RWPE2 (cell line): ENCODE measurements around the gene EFCC1.

ENCODE experiments used
- ATAC-seq: fragments of 200-7000 bp; cut with Tn5 transposase; 3 replicates; pipeline ENCODE4 v1.9.1; 2021; ENCODE audit warnings: low read depth
- DNase-seq: peaks from one replicate; pipeline ENCODE4 v3.0.0-alpha.2; 2020; ENCODE audit warnings: low spot score
- H3K27ac ChIP-seq: fragments of 450-650 bp; 2 replicates; pipeline ENCODE4 v1.5.1; 2017; ENCODE audit warnings: mild to moderate bottlenecking; ENCODE audit not compliant: poor library complexity, severe bottlenecking
- H3K27me3 ChIP-seq: fragments of 250-450 bp; sonication (Bioruptor Pico); 2 replicates; pipeline ENCODE4 v1.5.1; 2021; ENCODE audit warnings: mild to moderate bottlenecking, moderate library complexity; ENCODE audit not compliant: insufficient read depth, poor library complexity, severe bottlenecking
- H3K36me3 ChIP-seq: fragments of 250-450 bp; sonication (Bioruptor Pico); 2 replicates; pipeline ENCODE4 v1.5.1; 2020; ENCODE audit warnings: low read depth, mild to moderate bottlenecking, moderate library complexity
- H3K4me1 ChIP-seq: fragments of 250-450 bp; sonication (Bioruptor Pico); 2 replicates; pipeline ENCODE4 v1.5.1; 2021; ENCODE audit warnings: mild to moderate bottlenecking, moderate library complexity; ENCODE audit not compliant: insufficient read depth, poor library complexity, severe bottlenecking
- H3K4me3 ChIP-seq: fragments of 250-450 bp; sonication (Bioruptor Pico); 2 replicates; pipeline ENCODE4 v1.5.1; 2021; ENCODE audit warnings: mild to moderate bottlenecking, moderate library complexity; ENCODE audit not compliant: severe bottlenecking
- H3K9me3 ChIP-seq: fragments of 250-450 bp; sonication (Bioruptor Pico); 2 replicates; pipeline ENCODE4 v1.5.1; 2021; ENCODE audit warnings: mild to moderate bottlenecking, moderate library complexity; ENCODE audit not compliant: severe bottlenecking
- TF ChIP-seq, protein P1 (sequence below): fragments of 450-650 bp; IDR thresholded peaks from one replicate; pipeline ENCODE4 v1.5.1; 2017; ENCODE audit warnings: mild to moderate bottlenecking, moderate library complexity; ENCODE audit not compliant: poor library complexity, severe bottlenecking

EFCC1 gene

GRCh38 chr3:129030611-129031010 is 29.5 kb downstream of the EFCC1 start:
- DNase-seq (no peak), ATAC-seq (no peak)
- Histone ChIP-seq H3K4me3 (no peak overlapping the region), H3K27ac (no peak overlapping the region), H3K27me3 (no peaks in the 10 kb centered on the region), H3K9me3 (no peaks in the 10 kb centered on the region), H3K4me1 (peaks cover 11% of the 10 kb centered on the region), H3K36me3 (no peaks in the 10 kb centered on the region)
- TF ChIP-seq, protein P1, sequence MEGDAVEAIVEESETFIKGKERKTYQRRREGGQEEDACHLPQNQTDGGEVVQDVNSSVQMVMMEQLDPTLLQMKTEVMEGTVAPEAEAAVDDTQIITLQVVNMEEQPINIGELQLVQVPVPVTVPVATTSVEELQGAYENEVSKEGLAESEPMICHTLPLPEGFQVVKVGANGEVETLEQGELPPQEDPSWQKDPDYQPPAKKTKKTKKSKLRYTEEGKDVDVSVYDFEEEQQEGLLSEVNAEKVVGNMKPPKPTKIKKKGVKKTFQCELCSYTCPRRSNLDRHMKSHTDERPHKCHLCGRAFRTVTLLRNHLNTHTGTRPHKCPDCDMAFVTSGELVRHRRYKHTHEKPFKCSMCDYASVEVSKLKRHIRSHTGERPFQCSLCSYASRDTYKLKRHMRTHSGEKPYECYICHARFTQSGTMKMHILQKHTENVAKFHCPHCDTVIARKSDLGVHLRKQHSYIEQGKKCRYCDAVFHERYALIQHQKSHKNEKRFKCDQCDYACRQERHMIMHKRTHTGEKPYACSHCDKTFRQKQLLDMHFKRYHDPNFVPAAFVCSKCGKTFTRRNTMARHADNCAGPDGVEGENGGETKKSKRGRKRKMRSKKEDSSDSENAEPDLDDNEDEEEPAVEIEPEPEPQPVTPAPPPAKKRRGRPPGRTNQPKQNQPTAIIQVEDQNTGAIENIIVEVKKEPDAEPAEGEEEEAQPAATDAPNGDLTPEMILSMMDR = no peak

GRCh38 chr3:129031476-129032215 is 30.5 kb downstream of the EFCC1 start:
- ATAC-seq (no peak), DNase-seq (no peak)
- no peak overlapping the region for H3K27ac ChIP-seq
- H3K4me3 ChIP-seq = no peak overlapping the region
- H3K36me3 ChIP-seq = no peaks in the 10 kb centered on the region
- H3K9me3 ChIP-seq = no peaks in the 10 kb centered on the region
- H3K4me1 ChIP-seq = peaks cover 7% of the 10 kb centered on the region
- TF ChIP-seq, protein P1 = no peak
- H3K27me3 ChIP-seq = no peaks in the 10 kb centered on the region

DNA sequence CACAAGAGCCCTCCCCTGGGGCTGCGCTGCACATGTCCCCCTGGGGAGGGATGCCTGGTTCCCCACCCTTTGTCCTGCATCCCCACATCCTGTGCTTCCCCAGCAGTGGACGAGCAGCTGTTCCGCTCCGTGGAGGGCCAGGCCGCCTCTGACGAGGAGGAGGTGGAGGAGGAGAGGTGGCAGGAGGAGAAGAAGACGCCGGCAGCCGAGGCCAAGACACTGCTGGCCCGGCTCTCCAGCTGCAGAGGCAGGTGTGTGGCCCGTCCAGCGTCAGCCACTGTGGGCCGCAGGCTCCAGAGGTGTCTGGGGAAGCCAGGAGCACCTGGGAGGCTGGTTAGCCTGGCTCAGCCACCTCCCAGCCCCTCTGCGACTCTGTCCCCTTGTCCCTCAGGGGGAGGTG is 31.6 kb downstream of the EFCC1 start:
- TF ChIP-seq, protein P1 = no peak
- Histone ChIP-seq H3K4me1 (no peaks in the 10 kb centered on the region), H3K9me3 (no peaks in the 10 kb centered on the region), H3K4me3 (no peak overlapping the region), H3K27me3 (no peaks in the 10 kb centered on the region), H3K36me3 (no peaks in the 10 kb centered on the region), H3K27ac (no peak overlapping the region)
- ATAC-seq (0 out of 3 replicates have a peak, but pooled peaks have one; percentile 10), DNase-seq (no peak)

DNA sequence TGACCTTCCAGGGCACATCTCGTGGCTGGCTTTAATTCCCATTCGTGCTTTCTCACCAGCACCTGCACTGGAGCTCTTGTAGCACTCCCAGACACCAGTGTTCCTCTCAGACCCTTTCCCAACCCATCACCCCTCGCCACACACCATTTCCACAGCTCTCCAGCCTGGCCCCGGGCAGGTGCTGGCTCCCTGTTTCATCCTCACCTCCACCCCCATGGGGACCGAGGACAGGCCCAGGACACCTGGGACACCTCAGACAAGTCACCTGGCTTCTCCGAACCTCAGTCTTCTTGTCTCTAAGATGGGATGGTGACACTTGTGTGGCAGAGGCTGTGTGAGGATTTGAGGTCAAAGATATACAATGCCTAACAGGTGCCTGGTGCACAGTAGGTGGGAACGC is 32.0 kb downstream of the EFCC1 start:
- Histone ChIP-seq H3K27ac (no peak overlapping the region), H3K36me3 (no peaks in the 10 kb centered on the region), H3K4me1 (no peaks in the 10 kb centered on the region), H3K9me3 (no peaks in the 10 kb centered on the region), H3K4me3 (no peak overlapping the region), H3K27me3 (no peaks in the 10 kb centered on the region)
- TF ChIP-seq, protein P1 = no peak
- DNase-seq (no peak), ATAC-seq (0 out of 3 replicates have a peak, but pooled peaks have one; percentile 13)

- Histone ChIP-seq H3K27ac (no peak overlapping the region), H3K9me3 (no peaks in the 10 kb centered on the region), H3K4me1 (no peaks in the 10 kb centered on the region), H3K27me3 (no peaks in the 10 kb centered on the region), H3K4me3 (no peak overlapping the region), H3K36me3 (no peaks in the 10 kb centered on the region)
- DNase-seq (no peak), ATAC-seq (no peak)
- TF ChIP-seq, protein P1 = no peak
Observed at GRCh38 chr3:129033633-129034321, 32.7 kb downstream of the EFCC1 start.
